ENCODE measurements around the gene SIPA1L3. TPM values are rescaled to one million over a fixed set of nuclear protein-coding genes. Genes with fewer than 3 reads are reported as not detected.

SIPA1L3 gene
- total and polyA plus RNA-seq, 2 of the 13 experiments (the other 11 are each of a cell fraction or from before 2014, with no cell fraction given): 5.5 to 7.7 TPM

- 94% methylated on average over 4 of the region's 5 CpGs for WGBS (ENCODE audit: low lambda C conversion rate)
- H3K4me3 ChIP-seq (replicated peaks in 1 of 3; ENCODE audit: insufficient read depth in 1 of 3, low read depth in 2 of 3, low read length in 3 of 3): no peak overlapping the region
- ChIA-PET CTCF (ENCODE audit: low intra/inter-chr PET ratio, low total read pairs) (no interaction called here), POLR2A (interaction anchor here (1.0 kb wide), 1 partner anchor 21 kb away, joined by 4 read pairs; the partner anchor contains the start of gene WDR87)
- no peak overlapping the region for H2AFZ ChIP-seq (ENCODE audit: low read length)
- H3K4me2 ChIP-seq (ENCODE audit: low read depth, low read length): no peak overlapping the region
- FAIRE-seq (no peak), ATAC-seq (no peak), DNase-seq (ENCODE audit: low spot score) (no peak)
- H3K27ac ChIP-seq (ENCODE audit: extremely low read length, insufficient read depth, low read length): no peak overlapping the region
- intact Hi-C loops (cut with micrococcal nuclease; ENCODE audit: unreplicated experiment) (no loop called here), in situ Hi-C loops (cut with HindIII; ENCODE audit: extremely low pct_ligation_motif_present, low pct_unique_long_range_greater_than_20kb) (no loop called here)
- H3K9ac ChIP-seq (ENCODE audit: insufficient read depth, low read depth, low read length): no peak overlapping the region
- no peak for TF ChIP-seq SKIL (CRISPR knock-in tag; IDR thresholded peaks at IDR 0.05; ENCODE audit: borderline replicate concordance)
- TF ChIP-seq SMYD3 (CRISPR knock-in tag; IDR thresholded peaks at IDR 0.05): no peak
- no peak for TF ChIP-seq ZNF260 (CRISPR knock-in tag; IDR thresholded peaks at IDR 0.05; ENCODE audit: borderline replicate concordance, low read depth)
- no peak for TF ChIP-seq BHLHE40 (IDR thresholded peaks at IDR 0.05; ENCODE audit: low read length)
- no peak for TF ChIP-seq CHD2 (IDR thresholded peaks at IDR 0.05; ENCODE audit: low read depth, low read length)
- no peak for TF ChIP-seq TCF12 (IDR thresholded peaks at IDR 0.05)
- no peak for TF ChIP-seq TCF12 (CRISPR knock-in tag; IDR thresholded peaks at IDR 0.05)
- no peak for TF ChIP-seq ZNF382 (CRISPR knock-in tag; IDR thresholded peaks at IDR 0.05; ENCODE audit: borderline replicate concordance)
- TF ChIP-seq LCORL (IDR thresholded peaks at IDR 0.05): no peak
- TF ChIP-seq LCORL (CRISPR knock-in tag; IDR thresholded peaks at IDR 0.05): no peak
- no peak for TF ChIP-seq STAT6 (CRISPR knock-in tag; IDR thresholded peaks at IDR 0.05; ENCODE audit: borderline replicate concordance)
- TF ChIP-seq GMEB1 (CRISPR knock-in tag; IDR thresholded peaks at IDR 0.05; ENCODE audit: borderline replicate concordance): no peak
- no peak for TF ChIP-seq WIZ (CRISPR knock-in tag; IDR thresholded peaks at IDR 0.05)
- TF ChIP-seq YY1 (IDR thresholded peaks at IDR 0.05; ENCODE audit: insufficient read depth, insufficient replicate concordance, low read depth, low read length): no peak
- TF ChIP-seq TAF1 (CRISPR knock-in tag; IDR thresholded peaks at IDR 0.05): no peak
- no peak for TF ChIP-seq ZMAT3 (CRISPR knock-in tag; conservative IDR thresholded peaks at IDR 0.05)
- TF ChIP-seq ZNF282 (IDR thresholded peaks at IDR 0.05; ENCODE audit: partially characterized antibody): no peak
- H3K27me3 ChIP-seq (ENCODE audit: control insufficient read depth in 1 of 2, insufficient read depth in 2 of 2, low read length in 2 of 2): no peaks in the 10 kb centered on the region
- H3K36me3 ChIP-seq (replicated peaks in 1 of 2; ENCODE audit: control insufficient read depth in 1 of 2, insufficient read depth in 2 of 2, low read length in 2 of 2): no peaks in the 10 kb centered on the region
- no peaks in the 10 kb centered on the region for H3K9me3 ChIP-seq (ENCODE audit: low read length)
- BruUV-seq (replicated peaks): no TSS peak
- peaks cover 10% of the 10 kb centered on the region for H3K79me2 ChIP-seq (ENCODE audit: insufficient read depth, low read length)
- peaks cover 30% of the 10 kb centered on the region for H3K4me1 ChIP-seq (ENCODE audit: insufficient read depth, low read length)
- H4K20me1 ChIP-seq (ENCODE audit: insufficient read depth, low read length): no peaks in the 10 kb centered on the region
These were observed 19.7 kb downstream of the SIPA1L3 start for GRCh38 chr19:37926711-37927110.
